ENCODE results near the gene LRIG1.
A peak's percentile ranks its signal among the peaks of the same experiment; 100 is the strongest.

Gene LRIG1

DNA sequence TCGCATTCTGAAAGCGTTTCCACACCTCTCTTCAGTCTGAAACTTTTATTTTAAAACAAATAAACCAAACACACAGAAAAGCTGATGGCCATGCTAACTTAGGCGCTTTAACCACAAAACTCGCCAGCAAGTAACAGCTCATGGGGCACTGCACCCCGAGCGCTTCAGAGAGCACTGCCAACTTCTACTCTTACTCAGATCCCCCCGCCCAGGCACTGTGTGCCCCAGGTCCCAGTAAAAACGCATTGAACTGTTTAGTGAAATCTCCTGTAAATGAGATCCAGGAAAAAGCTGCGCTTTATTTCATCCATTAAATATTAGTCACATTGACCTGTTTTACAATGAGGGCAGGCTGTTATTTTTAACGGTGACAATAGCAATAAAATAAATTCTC lies 99.7 kb downstream of the LRIG1 start:
- no peak for DNase-seq (ENCODE audit: low read depth)
- no peak overlapping the region for H3K4me3 ChIP-seq (replicated peaks; ENCODE audit: low read depth, low read length)
- TF ChIP-seq, protein P1, sequence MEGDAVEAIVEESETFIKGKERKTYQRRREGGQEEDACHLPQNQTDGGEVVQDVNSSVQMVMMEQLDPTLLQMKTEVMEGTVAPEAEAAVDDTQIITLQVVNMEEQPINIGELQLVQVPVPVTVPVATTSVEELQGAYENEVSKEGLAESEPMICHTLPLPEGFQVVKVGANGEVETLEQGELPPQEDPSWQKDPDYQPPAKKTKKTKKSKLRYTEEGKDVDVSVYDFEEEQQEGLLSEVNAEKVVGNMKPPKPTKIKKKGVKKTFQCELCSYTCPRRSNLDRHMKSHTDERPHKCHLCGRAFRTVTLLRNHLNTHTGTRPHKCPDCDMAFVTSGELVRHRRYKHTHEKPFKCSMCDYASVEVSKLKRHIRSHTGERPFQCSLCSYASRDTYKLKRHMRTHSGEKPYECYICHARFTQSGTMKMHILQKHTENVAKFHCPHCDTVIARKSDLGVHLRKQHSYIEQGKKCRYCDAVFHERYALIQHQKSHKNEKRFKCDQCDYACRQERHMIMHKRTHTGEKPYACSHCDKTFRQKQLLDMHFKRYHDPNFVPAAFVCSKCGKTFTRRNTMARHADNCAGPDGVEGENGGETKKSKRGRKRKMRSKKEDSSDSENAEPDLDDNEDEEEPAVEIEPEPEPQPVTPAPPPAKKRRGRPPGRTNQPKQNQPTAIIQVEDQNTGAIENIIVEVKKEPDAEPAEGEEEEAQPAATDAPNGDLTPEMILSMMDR (IDR thresholded peaks at IDR 0.05; ENCODE audit: low read length, missing control alignments), result no peak

DNA sequence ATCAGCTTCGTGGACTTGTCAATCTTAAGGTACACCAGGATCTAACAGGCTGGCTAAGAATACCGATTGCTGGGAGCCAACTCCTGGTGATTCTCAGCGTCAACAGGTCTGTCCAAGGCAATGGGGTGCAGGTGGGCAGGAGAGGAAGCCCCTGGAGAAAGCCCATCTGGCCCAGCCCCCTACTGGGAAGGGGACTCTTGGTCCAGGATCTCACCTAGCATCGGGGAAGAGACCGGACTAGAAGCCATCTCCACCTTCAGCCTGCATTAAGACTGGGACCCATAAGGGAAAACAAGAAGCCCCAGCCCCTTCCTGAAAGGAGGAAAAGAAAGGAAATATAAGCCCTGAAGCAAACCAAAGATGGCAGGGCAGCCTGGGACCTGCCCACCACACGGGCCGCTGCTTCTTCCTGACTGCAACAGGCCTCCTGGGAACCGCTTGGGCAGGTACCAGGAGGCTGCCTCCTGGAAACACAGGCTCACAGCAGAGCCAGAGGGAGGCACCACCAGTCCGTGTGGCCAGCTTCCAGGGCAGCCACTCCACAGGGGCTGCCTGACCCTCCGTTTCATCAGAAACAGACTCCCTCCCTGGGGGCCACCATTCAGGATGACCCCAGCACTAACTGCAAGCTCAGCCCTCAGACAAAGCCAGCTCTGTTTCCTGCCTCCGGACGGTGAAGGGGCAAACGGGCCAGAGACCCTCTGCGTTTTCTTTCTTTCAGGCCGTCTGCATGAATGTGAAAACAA lies 100.2 kb downstream of the LRIG1 start:
- no peak overlapping the region for H3K4me3 ChIP-seq (replicated peaks; ENCODE audit: low read depth, low read length)
- TF ChIP-seq, protein P1 (IDR thresholded peaks at IDR 0.05; ENCODE audit: low read length, missing control alignments), result no peak
- DNase-seq (ENCODE audit: low read depth), result no peak

DNA sequence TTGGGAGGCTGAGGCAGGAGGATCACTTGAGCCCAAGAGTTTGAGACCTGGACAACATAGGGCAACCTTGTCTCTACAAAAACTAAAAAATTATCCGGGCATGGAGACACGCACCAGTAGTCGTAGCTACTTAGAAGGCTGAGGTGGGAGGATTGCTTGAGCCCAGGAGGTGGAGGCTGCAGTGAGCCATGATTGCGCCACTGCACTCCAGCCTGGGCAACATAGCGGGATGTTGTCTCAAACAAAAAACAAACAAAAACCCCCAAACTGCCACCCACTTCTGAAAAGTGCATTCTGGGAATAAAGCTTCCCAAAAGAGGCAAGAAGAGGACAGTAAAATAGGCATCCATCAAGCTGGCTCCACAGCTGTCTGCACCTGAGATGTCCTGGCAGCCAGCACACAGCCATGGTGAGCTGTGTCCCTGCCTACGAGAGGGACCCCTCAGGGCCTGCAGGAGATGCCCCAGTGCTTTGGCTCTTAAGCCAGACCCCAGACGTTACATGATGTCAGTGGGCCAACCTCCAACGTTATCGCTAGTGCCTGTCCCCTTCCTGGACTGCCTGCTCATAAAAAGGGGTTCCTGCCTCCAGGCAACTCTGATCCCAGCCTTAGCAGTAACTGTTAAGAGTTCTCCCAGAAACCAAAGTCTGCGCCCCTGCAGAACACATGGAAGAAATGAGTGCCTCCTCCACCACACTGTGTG lies 101.1 kb downstream of the LRIG1 start:
- TF ChIP-seq, protein P1 (IDR thresholded peaks at IDR 0.05; ENCODE audit: low read length, missing control alignments), result no peak
- no peak overlapping the region for H3K4me3 ChIP-seq (replicated peaks; ENCODE audit: low read depth, low read length)
- DNase-seq (ENCODE audit: low read depth), result no peak

DNA sequence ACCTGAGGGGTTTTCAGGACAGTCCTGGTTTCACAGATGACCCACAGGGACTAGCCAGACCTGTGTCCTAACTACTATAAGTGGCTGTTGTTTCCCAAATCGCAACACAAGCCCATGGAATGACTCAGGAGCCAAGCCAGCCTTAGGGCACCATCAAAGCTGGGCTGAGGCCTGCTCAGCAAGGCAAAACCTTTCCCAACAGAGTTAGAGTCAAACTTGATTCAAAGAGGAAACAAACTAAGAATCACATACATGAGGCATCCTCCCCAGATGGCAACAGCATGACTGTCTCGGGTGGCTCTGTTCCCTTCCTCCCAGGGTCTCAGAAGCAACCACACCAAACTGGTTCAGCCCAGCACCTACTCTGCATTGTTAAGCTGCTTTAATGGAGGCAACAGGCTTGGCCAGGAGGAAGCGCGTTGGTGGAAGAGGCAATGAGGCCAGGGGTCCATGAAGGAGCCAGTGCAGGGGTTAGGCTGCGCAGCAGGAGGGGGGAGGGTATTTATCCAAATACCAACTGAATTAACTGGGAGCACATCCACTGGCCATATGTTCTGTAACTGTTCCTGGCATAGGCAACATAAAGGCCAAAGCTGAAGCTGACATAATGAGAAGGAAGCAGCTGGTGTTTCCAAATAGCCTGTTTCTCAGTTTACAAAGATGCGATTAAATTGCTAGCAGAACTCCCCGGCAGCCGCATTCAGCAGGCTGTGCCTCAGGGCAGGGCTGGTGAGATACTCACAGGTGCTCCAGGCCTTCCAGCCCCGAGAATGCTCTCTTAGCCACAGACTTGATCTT lies 102.4 kb downstream of the LRIG1 start:
- no peak for DNase-seq (ENCODE audit: low read depth)
- TF ChIP-seq, protein P1 (IDR thresholded peaks at IDR 0.05; ENCODE audit: low read length, missing control alignments), result no peak
- H3K4me3 ChIP-seq (replicated peaks; ENCODE audit: low read depth, low read length), result no peak overlapping the region

DNA sequence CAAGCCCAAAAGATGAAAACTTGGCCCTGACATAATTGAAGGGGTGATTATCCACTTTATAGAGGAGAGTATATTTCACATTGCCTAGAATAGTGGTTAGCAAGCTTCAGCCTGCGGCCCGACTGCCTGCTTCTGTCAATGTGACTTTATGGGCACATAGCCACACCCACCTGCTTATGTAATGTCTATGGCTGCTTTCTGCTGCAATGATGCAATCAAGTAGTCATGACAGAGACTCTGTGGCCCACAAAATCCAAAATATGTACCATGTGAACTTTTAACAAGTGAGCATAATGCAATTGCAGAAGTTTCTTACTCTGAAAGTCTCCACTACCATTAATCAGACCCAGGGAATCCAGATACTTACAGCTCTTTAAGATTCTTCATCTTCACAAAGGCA lies 103.1 kb downstream of the LRIG1 start:
- DNase-seq (ENCODE audit: low read depth), result peak; percentile 38
- H3K4me3 ChIP-seq (replicated peaks; ENCODE audit: low read depth, low read length), result no peak overlapping the region
- TF ChIP-seq, protein P1 (IDR thresholded peaks at IDR 0.05; ENCODE audit: low read length, missing control alignments), result no peak

DNA sequence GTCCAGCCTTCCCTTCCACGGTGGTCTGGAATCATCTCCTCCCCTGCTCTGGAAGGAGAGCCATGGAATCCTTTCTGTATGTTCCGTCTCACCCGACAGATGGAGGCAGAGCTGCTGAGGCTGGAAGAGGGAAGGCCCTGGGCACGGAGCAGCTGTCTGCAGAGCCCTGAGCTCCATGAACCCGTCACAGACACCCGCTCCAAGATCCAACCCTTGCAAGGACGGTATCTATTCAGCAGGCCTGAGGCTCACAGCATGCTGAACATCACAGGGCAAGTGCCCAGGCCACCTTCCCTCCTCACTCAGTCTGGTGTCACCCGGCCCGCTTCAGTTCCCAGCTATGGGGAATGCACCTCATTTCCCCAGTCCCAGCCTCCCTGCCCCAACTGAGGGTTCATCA lies 103.9 kb downstream of the LRIG1 start:
- H3K4me3 ChIP-seq (replicated peaks; ENCODE audit: low read depth, low read length), result no peak overlapping the region
- TF ChIP-seq, protein P1 (IDR thresholded peaks at IDR 0.05; ENCODE audit: low read length, missing control alignments), result no peak
- no peak for DNase-seq (ENCODE audit: low read depth)
